PC-3 (cell line): ENCODE results near the gene FAM222A.

Experiments
- EZH2phosphoT487 ChIP-seq: fragments of 300-600 bp; sonication (generic); IDR thresholded peaks from 2 replicates; pipeline ENCODE4 v1.6.1; 2018; ENCODE audit warnings: mild to moderate bottlenecking, antibody characterized with exemption, low read length, borderline replicate concordance
- TF ChIP-seq, protein P1 (sequence below): fragments of 300-600 bp; sonication (generic); conservative IDR thresholded peaks from 2 replicates; pipeline ENCODE4 v1.5.1; 2017; ENCODE audit warnings: antibody characterized with exemption, low read depth, mild to moderate bottlenecking, low read length

DNA sequence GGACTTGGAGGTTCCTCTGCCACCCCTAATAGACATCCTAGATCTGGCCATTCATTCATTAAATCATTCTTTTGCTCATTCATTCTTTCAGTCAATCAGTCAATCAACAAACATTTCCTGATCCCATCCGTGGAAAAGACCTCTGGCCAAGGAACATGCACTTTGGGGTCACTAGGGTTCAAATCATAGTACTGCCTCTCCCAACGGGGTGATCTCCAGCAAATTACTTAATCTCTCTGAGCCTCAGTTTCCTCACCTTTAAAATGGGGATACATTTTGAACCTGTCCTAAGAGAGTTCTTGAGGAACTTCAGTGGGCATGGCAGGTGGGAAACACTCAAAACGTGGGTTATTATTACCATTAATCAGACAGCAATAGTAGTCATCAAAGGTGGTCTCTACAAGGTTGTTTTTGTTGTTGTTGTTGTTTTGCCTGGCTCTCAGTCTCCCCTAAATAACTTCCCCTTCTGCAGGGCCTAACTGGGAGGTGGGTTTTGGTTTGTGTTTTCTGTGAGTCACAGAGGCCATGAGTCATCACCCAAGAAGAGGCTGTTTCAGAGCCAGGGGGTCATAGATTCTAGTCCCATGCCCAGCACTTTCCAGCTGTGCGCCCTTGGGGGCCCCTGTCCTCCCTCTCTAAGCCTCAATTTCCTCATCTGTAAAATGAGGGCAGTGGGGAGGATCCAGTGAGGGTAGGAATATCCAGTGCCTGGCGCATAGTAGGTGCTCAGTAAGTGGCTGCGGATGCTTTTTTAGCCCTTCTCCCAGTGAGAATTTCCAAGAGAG lies 16.9 kb upstream of the FAM222A start:
- TF ChIP-seq, protein P1, sequence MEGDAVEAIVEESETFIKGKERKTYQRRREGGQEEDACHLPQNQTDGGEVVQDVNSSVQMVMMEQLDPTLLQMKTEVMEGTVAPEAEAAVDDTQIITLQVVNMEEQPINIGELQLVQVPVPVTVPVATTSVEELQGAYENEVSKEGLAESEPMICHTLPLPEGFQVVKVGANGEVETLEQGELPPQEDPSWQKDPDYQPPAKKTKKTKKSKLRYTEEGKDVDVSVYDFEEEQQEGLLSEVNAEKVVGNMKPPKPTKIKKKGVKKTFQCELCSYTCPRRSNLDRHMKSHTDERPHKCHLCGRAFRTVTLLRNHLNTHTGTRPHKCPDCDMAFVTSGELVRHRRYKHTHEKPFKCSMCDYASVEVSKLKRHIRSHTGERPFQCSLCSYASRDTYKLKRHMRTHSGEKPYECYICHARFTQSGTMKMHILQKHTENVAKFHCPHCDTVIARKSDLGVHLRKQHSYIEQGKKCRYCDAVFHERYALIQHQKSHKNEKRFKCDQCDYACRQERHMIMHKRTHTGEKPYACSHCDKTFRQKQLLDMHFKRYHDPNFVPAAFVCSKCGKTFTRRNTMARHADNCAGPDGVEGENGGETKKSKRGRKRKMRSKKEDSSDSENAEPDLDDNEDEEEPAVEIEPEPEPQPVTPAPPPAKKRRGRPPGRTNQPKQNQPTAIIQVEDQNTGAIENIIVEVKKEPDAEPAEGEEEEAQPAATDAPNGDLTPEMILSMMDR = no peak
- no peak for TF ChIP-seq EZH2phosphoT487
